SK-N-SH (cell line): ENCODE results near the gene EPB41L5. TPM values are rescaled to one million over a fixed set of nuclear protein-coding genes. Genes with fewer than 3 reads are reported as not detected.

Experiments
- CTCF ChIA-PET: fragments of 300-600, 350-600 bp; formaldehyde crosslinking; extraction: SDS; loops from one replicate; lab custom pipeline; 2021; lab: Yijun Ruan, JAX
- POLR2A ChIA-PET: fragments of 350-600 bp; sonication (Branson Sonifier 250); formaldehyde crosslinking; extraction: SDS; loops from one replicate; lab custom pipeline; 2020; ENCODE audit warnings: antibody characterized with exemption, inconsistent platforms; lab: Yijun Ruan, JAX
- DNase-seq: peaks from one replicate; pipeline ENCODE4 v3.0.0; 2012
- H2AFZ ChIP-seq: fragments of 200-600 bp; sonication (generic); 2 replicates; pipeline ENCODE4 v1.8.1; 2016; ENCODE audit warnings: antibody characterized with exemption, mild to moderate bottlenecking, low read depth
- H3F3A ChIP-seq: fragments of 200-600 bp; sonication (generic); replicated peaks from 2 replicates; pipeline ENCODE3; 2016; ENCODE audit warnings: antibody characterized with exemption, mild to moderate bottlenecking; ENCODE audit not compliant: insufficient read depth
- H3K27ac ChIP-seq, 2 experiments: fragments of 200-500 bp in 1 of 2; fragments of 200-600 bp in 1 of 2; sonication (Bioruptor generic) in 1 of 2; sonication (generic), shearing (Covaris generic) in 1 of 2; 2 replicates each; pipeline versions ENCODE4 v1.5.1 to v1.6.1; 2014 to 2016; ENCODE audit warnings: low read depth in 2 of 2, inconsistent platforms in 1 of 2, low read length in 1 of 2, mild to moderate bottlenecking in 1 of 2, mixed read lengths in 1 of 2
- H3K27me3 ChIP-seq: fragments of 200-600 bp; sonication (generic), shearing (Covaris generic); 2 replicates; pipeline ENCODE4 v1.6.1; 2016; ENCODE audit warnings: mixed run types; ENCODE audit not compliant: insufficient read depth
- H3K36me3 ChIP-seq, 2 experiments: fragments of 200-500 bp in 1 of 2; fragments of 200-600 bp in 1 of 2; sonication (Bioruptor generic) in 1 of 2; sonication (generic) in 1 of 2; replicated peaks in 1 of 2; 2 replicates each; pipeline versions ENCODE3 to v1.5.1; 2014 to 2016; ENCODE audit warnings: low read length in 1 of 2, mild to moderate bottlenecking in 1 of 2; ENCODE audit not compliant: insufficient read depth in 2 of 2, control insufficient read depth in 1 of 2
- H3K4me1 ChIP-seq, 2 experiments: fragments of 200-500 bp in 1 of 2; fragments of 200-600 bp in 1 of 2; sonication (Bioruptor generic) in 1 of 2; sonication (generic), shearing (Covaris generic) in 1 of 2; 2 replicates each; pipeline versions ENCODE4 v1.5.1 to v1.6.1; 2014 to 2016; ENCODE audit warnings: low read depth in 1 of 2, low read length in 1 of 2, mixed run types in 1 of 2; ENCODE audit not compliant: insufficient read depth in 2 of 2, control insufficient read depth in 1 of 2
- H3K4me2 ChIP-seq: fragments of 200-600 bp; sonication (generic), shearing (Covaris generic); 2 replicates; pipeline ENCODE4 v1.6.1; 2017; ENCODE audit warnings: mixed run types
- H3K4me3 ChIP-seq, 2 experiments: fragments of 200-500 bp in 1 of 2; fragments of 200-600 bp in 1 of 2; sonication (Bioruptor generic) in 1 of 2; sonication (generic), shearing (Covaris generic) in 1 of 2; 2 replicates each; pipeline versions ENCODE4 v1.5.1 to v1.8.1; 2014 to 2016; ENCODE audit warnings: low read depth in 2 of 2, inconsistent platforms in 1 of 2, low read length in 1 of 2, mild to moderate bottlenecking in 1 of 2, mixed read lengths in 1 of 2, moderate library complexity in 1 of 2
- H3K79me2 ChIP-seq: fragments of 200-600 bp; sonication (generic); 2 replicates; pipeline ENCODE4 v1.8.1; 2017; ENCODE audit warnings: mild to moderate bottlenecking; ENCODE audit not compliant: insufficient read depth
- H3K9ac ChIP-seq: fragments of 200-600 bp; sonication (generic); 2 replicates; pipeline ENCODE4 v1.6.1; 2017; ENCODE audit warnings: mixed run types
- H3K9me2 ChIP-seq: fragments of 200-600 bp; sonication (generic); 2 replicates; pipeline ENCODE4 v1.6.1; 2017; ENCODE audit warnings: mixed run types
- H3K9me3 ChIP-seq: fragments of 200-600 bp; sonication (generic); 2 replicates; pipeline ENCODE4 v1.6.1; 2017; ENCODE audit warnings: mixed run types, mild to moderate bottlenecking, moderate library complexity
- H4K20me1 ChIP-seq: fragments of 200-600 bp; sonication (generic); 2 replicates; pipeline ENCODE4 v1.6.1; 2017; ENCODE audit warnings: mild to moderate bottlenecking, mixed run types; ENCODE audit not compliant: insufficient read depth
- CHD2 ChIP-seq: fragments of 150-350 bp; IDR thresholded peaks from 2 replicates; pipeline ENCODE4 v1.6.1; 2018; ENCODE audit warnings: low read length; ENCODE audit not compliant: partially characterized antibody
- FOXM1 ChIP-seq: IDR thresholded peaks from 2 replicates; pipeline ENCODE4 v1.4.0; 2012; ENCODE audit warnings: low read depth, mild to moderate bottlenecking
- GABPA ChIP-seq: IDR thresholded peaks from 2 replicates; pipeline ENCODE4 v1.4.0; 2012; ENCODE audit warnings: low read depth, mild to moderate bottlenecking
- JUND ChIP-seq: IDR thresholded peaks from 2 replicates; pipeline ENCODE4 v1.4.0; 2012
- MEF2A ChIP-seq: IDR thresholded peaks from 2 replicates; pipeline ENCODE4 v1.4.0; 2012; ENCODE audit warnings: low read depth, borderline replicate concordance
- RAD21 ChIP-seq: IDR thresholded peaks from 2 replicates; pipeline ENCODE4 v1.6.1; 2012; ENCODE audit warnings: mild to moderate bottlenecking, low read length
- RCOR1 ChIP-seq: fragments of 150-350 bp; IDR thresholded peaks from 2 replicates; pipeline ENCODE4 v1.6.1; 2017; ENCODE audit warnings: antibody characterized with exemption, low read length
- RXRA ChIP-seq: IDR thresholded peaks from 2 replicates; pipeline ENCODE4 v1.4.0; 2012; ENCODE audit warnings: low read depth, mild to moderate bottlenecking, borderline replicate concordance
- SMC3 ChIP-seq: IDR thresholded peaks from 2 replicates; pipeline ENCODE4 v1.6.1; 2012; ENCODE audit warnings: low read depth, low read length, improper control_type of control experiment
- WGBS: methylation state at CpG from one replicate; pipeline ENCODE4 v1.1.6; 2017; ENCODE audit warnings: low lambda C conversion rate; 5-methylcytosine and 5-hydroxymethylcytosine counted together
- polyA plus RNA-seq, 3 experiments: library from polyadenylated mRNA; depleted of rRNA; stranded (reverse); fragments of >200 nt; gene quantifications; 2 replicates each; pipeline ENCODE4 v1.2.3, GENCODE V29; 2012
- TF ChIP-seq, protein P1 (sequence below): IDR thresholded peaks from 2 replicates; pipeline ENCODE4 v1.4.0; 2012; ENCODE audit warnings: low read depth
- TF ChIP-seq, protein P2 (sequence below): fragments of 150-350 bp; IDR thresholded peaks from 2 replicates; pipeline ENCODE4 v1.6.1; 2016; ENCODE audit warnings: mild to moderate bottlenecking, low read depth, low read length
- TF ChIP-seq, protein P3 (sequence below): fragments of 200-600 bp; sonication (generic); IDR thresholded peaks from 2 replicates; pipeline ENCODE4 v1.6.1; 2017; ENCODE audit warnings: antibody characterized with exemption, mild to moderate bottlenecking, moderate library complexity

The EPB41L5 gene
- polyA plus RNA-seq, 1 of the 3 experiments (the other 2 are of a cell fraction) = 5.3 TPM

DNA sequence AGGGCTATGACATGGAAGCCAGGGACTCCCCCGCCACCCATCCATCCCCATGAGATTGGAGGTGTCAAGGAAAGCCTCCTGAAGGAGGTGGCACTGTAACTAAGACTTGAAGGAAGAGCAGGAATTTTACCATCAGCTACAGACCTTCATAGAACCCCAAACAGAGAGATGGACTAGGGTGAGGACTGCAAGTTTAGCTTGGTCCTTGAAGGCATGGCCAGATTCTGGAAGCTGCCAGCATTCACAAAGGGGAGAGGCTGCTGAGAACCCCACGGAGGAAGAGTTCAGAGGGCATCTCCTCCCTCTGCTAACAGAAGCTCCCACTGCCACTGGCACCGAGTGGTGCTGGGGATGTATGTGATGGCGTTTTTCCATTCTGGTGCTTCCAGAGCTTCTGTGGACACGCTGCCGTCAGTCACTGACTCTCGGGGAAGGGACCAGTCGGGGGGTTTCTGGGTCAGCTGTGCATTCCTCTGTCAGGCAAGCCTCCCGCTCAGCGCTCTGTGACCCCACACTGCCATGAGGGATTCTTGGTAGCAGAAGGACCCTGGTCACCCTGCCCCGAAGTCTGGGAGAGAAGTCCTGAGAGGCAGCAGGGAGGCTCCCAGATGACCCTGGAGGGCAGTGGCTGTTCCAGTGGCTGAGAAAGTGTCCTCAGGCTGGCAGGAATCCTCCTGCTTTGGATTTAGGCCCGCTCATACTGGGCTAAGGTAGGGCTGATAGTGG lies 192.2 kb downstream of the EPB41L5 start:
- no peak for TF ChIP-seq FOXM1
- no peak for TF ChIP-seq MEF2A
- TF ChIP-seq, protein P1, sequence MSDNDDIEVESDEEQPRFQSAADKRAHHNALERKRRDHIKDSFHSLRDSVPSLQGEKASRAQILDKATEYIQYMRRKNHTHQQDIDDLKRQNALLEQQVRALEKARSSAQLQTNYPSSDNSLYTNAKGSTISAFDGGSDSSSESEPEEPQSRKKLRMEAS = no peak
- TF ChIP-seq JUND = no peak
- TF ChIP-seq, protein P2, sequence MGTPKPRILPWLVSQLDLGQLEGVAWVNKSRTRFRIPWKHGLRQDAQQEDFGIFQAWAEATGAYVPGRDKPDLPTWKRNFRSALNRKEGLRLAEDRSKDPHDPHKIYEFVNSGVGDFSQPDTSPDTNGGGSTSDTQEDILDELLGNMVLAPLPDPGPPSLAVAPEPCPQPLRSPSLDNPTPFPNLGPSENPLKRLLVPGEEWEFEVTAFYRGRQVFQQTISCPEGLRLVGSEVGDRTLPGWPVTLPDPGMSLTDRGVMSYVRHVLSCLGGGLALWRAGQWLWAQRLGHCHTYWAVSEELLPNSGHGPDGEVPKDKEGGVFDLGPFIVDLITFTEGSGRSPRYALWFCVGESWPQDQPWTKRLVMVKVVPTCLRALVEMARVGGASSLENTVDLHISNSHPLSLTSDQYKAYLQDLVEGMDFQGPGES = no peak
- no peak for TF ChIP-seq CHD2
- no peak for TF ChIP-seq SMC3
- TF ChIP-seq GABPA = no peak
- no peak for TF ChIP-seq RAD21
- no peak for TF ChIP-seq RCOR1
- TF ChIP-seq RXRA = no peak
- no peaks in the 10 kb centered on the region for H3K27me3 ChIP-seq

DNA sequence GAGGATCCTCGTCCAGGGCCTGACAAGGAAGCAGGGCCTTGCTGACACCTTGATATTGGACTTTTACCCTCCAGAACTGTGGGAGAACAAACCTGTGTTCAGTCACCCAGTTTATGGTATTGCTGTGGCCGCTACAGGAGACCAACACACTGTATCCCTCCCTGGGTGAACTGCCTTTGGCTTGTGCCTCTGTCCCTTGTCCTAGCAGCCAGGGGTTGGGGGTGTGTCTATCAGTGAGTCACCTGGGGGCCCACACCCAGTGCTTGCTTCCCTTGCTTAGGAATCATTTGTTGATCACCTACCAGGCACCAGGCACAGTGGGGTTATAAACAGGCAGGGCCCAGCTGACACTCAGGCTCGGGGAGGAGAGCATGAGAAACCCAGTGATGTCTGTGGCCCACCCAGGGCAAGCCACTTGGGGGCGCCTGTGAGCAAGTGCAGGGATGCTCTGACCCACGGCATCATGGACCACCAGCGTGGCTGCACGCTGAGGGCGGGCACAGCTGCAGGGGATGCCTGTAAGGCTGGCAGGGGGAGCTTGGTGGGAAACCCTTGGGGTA lies 193.2 kb downstream of the EPB41L5 start:
- Histone ChIP-seq H4K20me1 (no peaks in the 10 kb centered on the region), H3K79me2 (no peaks in the 10 kb centered on the region), H3K4me3 (no peak overlapping the region), H2AFZ (no peak overlapping the region), H3K4me1 (no peaks in the 10 kb centered on the region), H3F3A (no peaks in the 10 kb centered on the region), H3K4me2 (no peak overlapping the region), H3K36me3 (no peaks in the 10 kb centered on the region), H3K9me3 (no peaks in the 10 kb centered on the region), H3K9me2 (no peaks in the 10 kb centered on the region), H3K27ac (no peak overlapping the region), H3K9ac (no peak overlapping the region), H3K27me3 (no peaks in the 10 kb centered on the region)
- ChIA-PET CTCF (interaction anchor here (1.4 to 1.5 kb wide), 2 partner anchors 10 to 107 kb away, joined by 3 to 7 read pairs; no protein-coding TSS in a partner anchor), POLR2A (no interaction called here)
- DNase-seq = peak; percentile 55
- 80% methylated on average over 8 of the region's 8 CpGs for WGBS
- TF ChIP-seq, protein P3, sequence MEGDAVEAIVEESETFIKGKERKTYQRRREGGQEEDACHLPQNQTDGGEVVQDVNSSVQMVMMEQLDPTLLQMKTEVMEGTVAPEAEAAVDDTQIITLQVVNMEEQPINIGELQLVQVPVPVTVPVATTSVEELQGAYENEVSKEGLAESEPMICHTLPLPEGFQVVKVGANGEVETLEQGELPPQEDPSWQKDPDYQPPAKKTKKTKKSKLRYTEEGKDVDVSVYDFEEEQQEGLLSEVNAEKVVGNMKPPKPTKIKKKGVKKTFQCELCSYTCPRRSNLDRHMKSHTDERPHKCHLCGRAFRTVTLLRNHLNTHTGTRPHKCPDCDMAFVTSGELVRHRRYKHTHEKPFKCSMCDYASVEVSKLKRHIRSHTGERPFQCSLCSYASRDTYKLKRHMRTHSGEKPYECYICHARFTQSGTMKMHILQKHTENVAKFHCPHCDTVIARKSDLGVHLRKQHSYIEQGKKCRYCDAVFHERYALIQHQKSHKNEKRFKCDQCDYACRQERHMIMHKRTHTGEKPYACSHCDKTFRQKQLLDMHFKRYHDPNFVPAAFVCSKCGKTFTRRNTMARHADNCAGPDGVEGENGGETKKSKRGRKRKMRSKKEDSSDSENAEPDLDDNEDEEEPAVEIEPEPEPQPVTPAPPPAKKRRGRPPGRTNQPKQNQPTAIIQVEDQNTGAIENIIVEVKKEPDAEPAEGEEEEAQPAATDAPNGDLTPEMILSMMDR = peak; percentile 43; the same call in 1 of the 2 replicates
- no peak for TF ChIP-seq RCOR1
- TF ChIP-seq RAD21 = peak; percentile 24; the same call in 1 of the 2 replicates

More for the DNA sequence above, 192.2 kb downstream of the EPB41L5 start:
- H3K79me2 ChIP-seq = no peaks in the 10 kb centered on the region
- 76% methylated on average over 10 of the region's 12 CpGs for WGBS
- no peak overlapping the region for H3K4me2 ChIP-seq
- no peaks in the 10 kb centered on the region for H3K4me1 ChIP-seq
- no peak for DNase-seq
- no peak overlapping the region for H3K27ac ChIP-seq
- no peaks in the 10 kb centered on the region for H3K9me3 ChIP-seq
- no peaks in the 10 kb centered on the region for H4K20me1 ChIP-seq
- H3K4me3 ChIP-seq = no peak overlapping the region
- no peaks in the 10 kb centered on the region for H3K36me3 ChIP-seq
- H3K9me2 ChIP-seq = no peaks in the 10 kb centered on the region
- H3F3A ChIP-seq = no peaks in the 10 kb centered on the region
- no peak overlapping the region for H2AFZ ChIP-seq
- POLR2A ChIA-PET = no interaction called here
- CTCF ChIA-PET = interaction anchor here (0.7 to 2.1 kb wide), 4 partner anchors 11 to 727 kb away, joined by 3 to 7 read pairs (median 3); no protein-coding TSS in a partner anchor
- H3K9ac ChIP-seq = no peak overlapping the region
